Measurements from ENCODE around the gene FNTB. TPM values are rescaled to one million over a fixed set of nuclear protein-coding genes. Genes with fewer than 3 reads are reported as not detected.

The FNTB gene
- total RNA-seq, 4 donors from 2014 or later, result 40.6 to 44.6 (median 43.2) TPM

DNA sequence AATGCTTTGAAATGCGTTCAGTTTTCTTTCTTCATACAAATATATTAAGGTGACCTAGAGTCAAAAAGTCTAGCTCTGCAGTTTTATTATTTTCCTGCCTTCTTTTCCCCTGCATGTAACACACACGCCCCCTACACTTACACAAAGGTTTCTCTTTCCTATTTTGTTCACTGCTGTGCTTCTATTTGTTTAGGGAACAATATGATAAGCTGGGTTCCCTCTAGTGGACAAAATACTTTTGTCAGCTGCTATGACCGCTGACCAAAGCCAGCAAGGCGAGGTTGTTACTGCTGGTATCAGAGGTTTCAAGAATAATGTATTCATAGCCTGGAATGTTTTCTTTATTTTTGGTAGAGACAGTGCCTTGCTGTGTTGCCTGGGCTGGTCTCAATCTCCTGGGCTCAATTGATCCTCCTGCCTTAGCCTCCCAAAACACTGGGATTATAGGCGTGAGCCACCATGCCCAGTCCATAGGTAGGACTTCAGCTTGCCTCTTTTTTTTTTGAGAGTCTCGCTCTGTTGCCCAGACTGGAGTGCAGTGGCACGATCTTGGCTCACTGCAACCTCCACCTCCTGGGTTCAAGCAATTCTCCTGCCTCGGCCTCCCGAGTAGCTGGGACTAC, 33.4 kb downstream of the FNTB start:
- TF ChIP-seq POLR2AphosphoS5 (IDR thresholded peaks at IDR 0.05), result no peak
- TF ChIP-seq, protein P1, sequence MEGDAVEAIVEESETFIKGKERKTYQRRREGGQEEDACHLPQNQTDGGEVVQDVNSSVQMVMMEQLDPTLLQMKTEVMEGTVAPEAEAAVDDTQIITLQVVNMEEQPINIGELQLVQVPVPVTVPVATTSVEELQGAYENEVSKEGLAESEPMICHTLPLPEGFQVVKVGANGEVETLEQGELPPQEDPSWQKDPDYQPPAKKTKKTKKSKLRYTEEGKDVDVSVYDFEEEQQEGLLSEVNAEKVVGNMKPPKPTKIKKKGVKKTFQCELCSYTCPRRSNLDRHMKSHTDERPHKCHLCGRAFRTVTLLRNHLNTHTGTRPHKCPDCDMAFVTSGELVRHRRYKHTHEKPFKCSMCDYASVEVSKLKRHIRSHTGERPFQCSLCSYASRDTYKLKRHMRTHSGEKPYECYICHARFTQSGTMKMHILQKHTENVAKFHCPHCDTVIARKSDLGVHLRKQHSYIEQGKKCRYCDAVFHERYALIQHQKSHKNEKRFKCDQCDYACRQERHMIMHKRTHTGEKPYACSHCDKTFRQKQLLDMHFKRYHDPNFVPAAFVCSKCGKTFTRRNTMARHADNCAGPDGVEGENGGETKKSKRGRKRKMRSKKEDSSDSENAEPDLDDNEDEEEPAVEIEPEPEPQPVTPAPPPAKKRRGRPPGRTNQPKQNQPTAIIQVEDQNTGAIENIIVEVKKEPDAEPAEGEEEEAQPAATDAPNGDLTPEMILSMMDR (IDR thresholded peaks at IDR 0.05), result peak; percentile 34 to 46
- no peak for DNase-seq (ENCODE audit: low spot score in 2 of 2)
- 78% methylated on average over 9 of the region's 9 CpGs for WGBS
- no peaks in the 10 kb centered on the region for H3K27me3 ChIP-seq
- H3K27ac ChIP-seq, result no peak overlapping the region
- peaks cover 4% of the 10 kb centered on the region for H3K4me1 ChIP-seq
- H3K9me3 ChIP-seq, result no peaks in the 10 kb centered on the region
- H3K36me3 ChIP-seq, result peaks cover 25% of the 10 kb centered on the region
- no peak overlapping the region for H3K4me3 ChIP-seq

DNA sequence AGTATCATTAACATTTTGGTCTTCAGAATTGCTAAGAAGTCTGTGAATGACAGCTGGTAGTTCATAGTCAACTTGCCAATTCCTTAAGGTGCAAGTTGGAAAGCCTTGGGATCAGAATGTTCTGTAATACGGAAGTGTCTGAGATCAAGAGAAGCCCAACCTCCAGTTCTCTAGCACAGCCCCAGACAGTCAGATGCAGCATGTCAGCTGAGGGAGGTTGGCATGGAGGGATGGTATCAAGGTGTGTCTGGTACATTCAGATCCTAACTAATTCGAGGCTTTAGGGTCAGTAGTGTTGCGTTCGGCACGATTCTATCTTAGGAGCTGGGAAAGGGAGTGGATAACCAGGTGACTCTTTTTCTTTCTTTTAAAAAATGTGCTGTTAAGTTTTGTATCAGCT, 38.3 kb downstream of the FNTB start:
- 75% methylated on average over 5 of the region's 5 CpGs for WGBS
- peak; percentile 42 for TF ChIP-seq EP300 (IDR thresholded peaks at IDR 0.05)
- TF ChIP-seq, protein P1 (IDR thresholded peaks at IDR 0.05), result no peak
- peak overlapping the region; percentile 88 for H3K27ac ChIP-seq
- no peak for DNase-seq (ENCODE audit: low spot score in 2 of 2)
- no peak overlapping the region for H3K4me3 ChIP-seq
- peaks cover 5% of the 10 kb centered on the region for H3K36me3 ChIP-seq
- no peaks in the 10 kb centered on the region for H3K27me3 ChIP-seq
- peaks cover 19% of the 10 kb centered on the region for H3K4me1 ChIP-seq
- no peaks in the 10 kb centered on the region for H3K9me3 ChIP-seq

DNA sequence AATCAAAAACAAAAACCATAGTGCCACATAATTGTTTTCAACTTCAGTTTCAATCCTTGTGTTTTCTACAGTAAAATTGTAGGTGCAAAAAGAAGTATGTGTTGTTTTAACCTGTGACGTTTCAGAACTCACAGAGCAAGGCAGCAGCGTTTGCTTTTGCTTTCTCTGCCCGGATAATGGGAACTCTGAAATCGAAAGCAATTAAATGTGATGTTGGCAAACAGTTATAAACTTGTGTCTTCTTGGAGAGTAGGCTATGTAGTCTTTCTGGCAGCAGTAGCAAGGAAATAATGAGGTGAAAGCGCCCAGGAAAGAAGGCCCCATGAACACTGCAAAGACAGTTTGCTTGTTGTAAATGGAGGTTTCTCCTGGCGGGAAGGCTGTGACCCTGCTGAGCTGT, 39.1 kb downstream of the FNTB start:
- H3K36me3 ChIP-seq, result peaks cover 9% of the 10 kb centered on the region
- H3K9me3 ChIP-seq, result no peaks in the 10 kb centered on the region
- peak overlapping the region; percentile 88 for H3K27ac ChIP-seq
- 66% methylated on average over 6 of the region's 6 CpGs for WGBS
- peaks cover 17% of the 10 kb centered on the region for H3K4me1 ChIP-seq
- TF ChIP-seq, protein P1 (IDR thresholded peaks at IDR 0.05), result no peak
- TF ChIP-seq POLR2AphosphoS5 (IDR thresholded peaks at IDR 0.05) (no peak), EP300 (IDR thresholded peaks at IDR 0.05) (no peak), POLR2A (IDR thresholded peaks at IDR 0.05) (no peak)
- H3K27me3 ChIP-seq, result no peaks in the 10 kb centered on the region
- no peak overlapping the region for H3K4me3 ChIP-seq
- no peak for DNase-seq (ENCODE audit: low spot score in 2 of 2)

DNA sequence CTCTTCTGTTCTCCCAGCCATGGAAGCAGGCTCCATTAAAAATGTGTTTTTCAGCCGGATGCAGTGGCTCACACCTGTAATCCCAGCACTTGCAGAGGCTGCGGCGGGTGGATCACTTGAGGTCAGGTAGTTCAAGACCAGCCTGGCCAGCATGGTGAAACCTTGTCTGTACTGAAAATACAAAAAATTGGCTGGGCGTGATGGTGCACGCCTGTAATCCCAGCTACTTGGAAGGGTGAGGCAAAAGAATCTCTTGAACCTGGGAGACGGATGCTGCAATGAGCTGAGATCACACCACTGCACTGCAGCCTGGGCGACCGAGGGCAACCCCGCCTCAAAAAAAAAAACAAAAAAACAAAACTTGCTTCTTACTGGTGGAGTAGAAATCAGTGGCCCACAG, 39.8 kb downstream of the FNTB start:
- TF ChIP-seq POLR2A (IDR thresholded peaks at IDR 0.05) (no peak), EP300 (IDR thresholded peaks at IDR 0.05) (no peak), POLR2AphosphoS5 (IDR thresholded peaks at IDR 0.05) (peak in 1 of 3 donors; percentile 59)
- TF ChIP-seq, protein P1 (IDR thresholded peaks at IDR 0.05), result no peak
- Histone ChIP-seq H3K27me3 (no peaks in the 10 kb centered on the region), H3K4me1 (peaks cover 17% of the 10 kb centered on the region), H3K4me3 (no peak overlapping the region), H3K9me3 (no peaks in the 10 kb centered on the region), H3K27ac (peak overlapping the region; percentile 88), H3K36me3 (peaks cover 9% of the 10 kb centered on the region)
- no peak for DNase-seq (ENCODE audit: low spot score in 2 of 2)
- WGBS, result 66% methylated on average over 9 of the region's 9 CpGs

DNA sequence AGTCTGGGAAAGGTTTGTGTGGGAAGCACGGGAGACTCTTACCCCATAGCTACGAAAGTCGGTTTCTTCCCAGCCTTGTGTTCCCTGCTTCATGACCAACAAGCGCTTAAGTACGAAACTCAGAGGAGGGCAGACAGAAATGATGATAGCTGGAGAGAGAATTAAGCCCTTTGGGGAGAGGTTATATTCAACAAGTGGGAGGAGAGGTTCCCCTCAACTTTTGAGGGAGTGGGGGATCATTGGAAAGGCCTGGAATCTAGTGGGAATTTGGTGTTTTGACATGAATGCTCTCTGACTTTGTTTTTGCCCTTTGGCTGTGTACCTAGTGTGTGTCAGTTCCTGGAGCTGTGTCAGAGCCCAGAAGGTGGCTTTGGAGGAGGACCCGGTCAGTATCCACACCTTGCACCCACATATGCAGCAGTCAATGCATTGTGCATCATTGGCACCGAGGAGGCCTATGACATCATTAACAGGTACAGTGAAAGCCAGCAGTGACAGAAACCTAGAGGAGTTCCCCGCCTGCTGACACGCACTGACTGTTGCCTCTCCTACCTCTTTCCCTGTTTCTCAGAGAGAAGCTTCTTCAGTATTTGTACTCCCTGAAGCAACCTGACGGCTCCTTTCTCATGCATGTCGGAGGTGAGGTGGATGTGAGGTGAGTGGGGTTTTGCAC, 40.6 kb downstream of the FNTB start:
- no peak overlapping the region for H3K4me3 ChIP-seq
- no peak for TF ChIP-seq POLR2AphosphoS5 (IDR thresholded peaks at IDR 0.05)
- TF ChIP-seq EP300 (IDR thresholded peaks at IDR 0.05), result no peak
- no peak for TF ChIP-seq POLR2A (IDR thresholded peaks at IDR 0.05)
- TF ChIP-seq, protein P1 (IDR thresholded peaks at IDR 0.05), result no peak
- peaks cover 17% of the 10 kb centered on the region for H3K4me1 ChIP-seq
- 81% methylated on average over 11 of the region's 11 CpGs for WGBS
- no peaks in the 10 kb centered on the region for H3K27me3 ChIP-seq
- DNase-seq (ENCODE audit: low spot score in 2 of 2), result no peak
- H3K36me3 ChIP-seq, result peaks cover 8% of the 10 kb centered on the region
- no peaks in the 10 kb centered on the region for H3K9me3 ChIP-seq
- H3K27ac ChIP-seq, result peak overlapping the region; percentile 88

Measured in suprapubic skin (tissue), 4 donors.